Neuron (in vitro differentiated cells): ENCODE data around the gene IDH1.
A peak's percentile ranks its signal among the peaks of the same experiment; 100 is the strongest.
"Not testable (repeated sequence)": the region's sequence is repeated elsewhere in the genome, so short reads cannot be mapped to it uniquely, and the experiment has no call there.

Experiments used
- H2AFZ ChIP-seq: one replicate; pipeline ENCODE4 v1.6.1; 2013; ENCODE audit warnings: low read depth, mild to moderate bottlenecking, inconsistent platforms, low read length, moderate library complexity
- H3K27me3 ChIP-seq: one replicate; pipeline ENCODE4 v1.6.1; 2013; ENCODE audit warnings: low read length; ENCODE audit not compliant: insufficient read depth
- H3K36me3 ChIP-seq: one replicate; pipeline ENCODE4 v1.6.1; 2013; ENCODE audit warnings: low read length; ENCODE audit not compliant: insufficient read depth
- H3K4me1 ChIP-seq: one replicate; pipeline ENCODE4 v1.6.1; 2013; ENCODE audit warnings: low read length; ENCODE audit not compliant: insufficient read depth
- H3K4me3 ChIP-seq: 2 replicates; pipeline ENCODE4 v1.5.1; 2013; ENCODE audit warnings: mild to moderate bottlenecking, low read length, moderate library complexity
- H3K9me3 ChIP-seq: one replicate; pipeline ENCODE4 v1.6.1; 2013; ENCODE audit warnings: low read length

IDH1 gene

GRCh38 chr2:208269091-208269490, 14.2 kb upstream of the IDH1 start:
- Histone ChIP-seq H3K27me3 (no peaks in the 10 kb centered on the region), H3K4me1 (peaks cover 17% of the 10 kb centered on the region), H3K9me3 (no peaks in the 10 kb centered on the region), H3K36me3 (peaks cover 19% of the 10 kb centered on the region), H2AFZ (no peak overlapping the region), H3K4me3 (no peak overlapping the region)

GRCh38 chr2:208268156-208268952, 13.5 kb upstream of the IDH1 start:
- Histone ChIP-seq H3K36me3 (peaks cover 11% of the 10 kb centered on the region), H3K9me3 (no peaks in the 10 kb centered on the region), H2AFZ (no peak overlapping the region), H3K27me3 (no peaks in the 10 kb centered on the region), H3K4me1 (peaks cover 17% of the 10 kb centered on the region), H3K4me3 (peak overlapping the region; percentile 70)

- not testable (repeated sequence) for H2AFZ ChIP-seq, H3K27me3 ChIP-seq, H3K9me3 ChIP-seq, H3K36me3 ChIP-seq
- Histone ChIP-seq H3K4me1 (peaks cover 17% of the 10 kb centered on the region), H3K4me3 (peak overlapping the region; percentile 70)
Measured at GRCh38 chr2:208267526-208267925, 12.7 kb upstream of the IDH1 start.

- H2AFZ ChIP-seq: no peak overlapping the region
- H3K9me3 ChIP-seq: no peaks in the 10 kb centered on the region
- H3K4me1 ChIP-seq: peaks cover 17% of the 10 kb centered on the region
- peaks cover 8% of the 10 kb centered on the region for H3K36me3 ChIP-seq
- H3K4me3 ChIP-seq: peak overlapping the region; percentile 70
- no peaks in the 10 kb centered on the region for H3K27me3 ChIP-seq
Measured at GRCh38 chr2:208266936-208267335, 12.1 kb upstream of the IDH1 start.

- H3K27me3 ChIP-seq: no peaks in the 10 kb centered on the region
- H3K4me1 ChIP-seq: peaks cover 17% of the 10 kb centered on the region
Measured at GRCh38 chr2:208266553-208266893, 11.7 kb upstream of the IDH1 start.

GRCh38 chr2:208265801-208266552, 11.1 kb upstream of the IDH1 start, which contains the start of gene PIKFYVE:
PIKFYVE (plus strand) TSS chr2:208266255; CDS start chr2:208271520, 5,265 bp downstream.
- Histone ChIP-seq H3K36me3 (no peaks in the 10 kb centered on the region), H3K27me3 (no peaks in the 10 kb centered on the region), H3K4me3 (peak within 1 kb of the TSS; percentile 70), H2AFZ (peak within 1 kb of the TSS; percentile 89), H3K9me3 (no peaks in the 10 kb centered on the region), H3K4me1 (peaks cover 17% of the 10 kb centered on the region)

More at GRCh38 chr2:208266553-208266893, 11.7 kb upstream of the IDH1 start:
- Histone ChIP-seq H3K4me3 (peak overlapping the region; percentile 70), H3K36me3 (peaks cover 4% of the 10 kb centered on the region), H2AFZ (no peak overlapping the region), H3K9me3 (no peaks in the 10 kb centered on the region)

- Histone ChIP-seq H3K4me3 (peak overlapping the region; percentile 70), H3K9me3 (no peaks in the 10 kb centered on the region), H3K36me3 (no peaks in the 10 kb centered on the region), H3K27me3 (no peaks in the 10 kb centered on the region), H3K4me1 (peaks cover 17% of the 10 kb centered on the region), H2AFZ (peak overlapping the region; percentile 89)
Measured at GRCh38 chr2:208265371-208265800, 10.5 kb upstream of the IDH1 start.

GRCh38 chr2:208256849-208257813, 2.3 kb upstream of the IDH1 start:
- not testable (repeated sequence) for H3K27me3 ChIP-seq, H3K4me3 ChIP-seq, H3K9me3 ChIP-seq
- Histone ChIP-seq H3K4me1 (peaks cover 35% of the 10 kb centered on the region), H2AFZ (peak overlapping the region; percentile 47), H3K36me3 (peaks cover 18% of the 10 kb centered on the region)

GRCh38 chr2:208256192-208256782, 1.4 kb upstream of the IDH1 start:
- Histone ChIP-seq H3K4me3 (no peak overlapping the region), H3K9me3 (no peaks in the 10 kb centered on the region), H2AFZ (no peak overlapping the region), H3K4me1 (peaks cover 44% of the 10 kb centered on the region), H3K27me3 (no peaks in the 10 kb centered on the region), H3K36me3 (peaks cover 27% of the 10 kb centered on the region)

- H3K4me3 ChIP-seq: peak overlapping the region; percentile 76
- H3K9me3 ChIP-seq: no peaks in the 10 kb centered on the region
- peak overlapping the region; percentile 67 for H2AFZ ChIP-seq
- peaks cover 33% of the 10 kb centered on the region for H3K36me3 ChIP-seq
- peaks cover 50% of the 10 kb centered on the region for H3K4me1 ChIP-seq
- no peaks in the 10 kb centered on the region for H3K27me3 ChIP-seq
Measured at GRCh38 chr2:208255557-208256106, 761 bp upstream of the IDH1 start.

- Histone ChIP-seq H3K4me1 (peaks cover 58% of the 10 kb centered on the region), H2AFZ (no peak overlapping the region), H3K36me3 (peaks cover 47% of the 10 kb centered on the region), H3K4me3 (peak overlapping the region; percentile 76), H3K9me3 (no peaks in the 10 kb centered on the region), H3K27me3 (no peaks in the 10 kb centered on the region)
Measured at GRCh38 chr2:208254118-208254870, 577 bp downstream of the IDH1 start.
